ENCODE measurements around the gene NFKB1.

Gene NFKB1

DNA sequence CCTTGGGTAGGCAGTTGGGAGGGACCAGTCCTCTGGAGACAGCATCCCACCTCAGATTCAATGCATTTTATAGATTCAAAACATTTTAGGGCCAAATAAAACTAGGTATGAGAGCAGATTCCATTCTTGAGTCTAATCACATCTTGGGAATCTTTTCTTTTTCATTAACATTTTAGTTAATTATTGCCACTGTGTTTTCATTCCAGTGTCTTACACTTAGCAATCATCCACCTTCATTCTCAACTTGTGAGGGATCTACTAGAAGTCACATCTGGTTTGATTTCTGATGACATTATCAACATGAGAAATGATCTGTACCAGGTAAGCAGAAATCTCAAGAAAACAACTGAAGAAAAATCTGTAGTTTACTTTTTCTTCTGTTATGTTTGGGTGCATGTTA, 99.5 kb downstream of the NFKB1 start:
- DNase-seq: no peak
- H3K27me3 ChIP-seq (replicated peaks; ENCODE audit: control insufficient read depth, insufficient read depth, low read length, poor library complexity, severe bottlenecking): no peaks in the 10 kb centered on the region
- H3K4me1 ChIP-seq (ENCODE audit: control insufficient read depth, insufficient read depth, low read length, poor library complexity, severe bottlenecking): peaks cover 38% of the 10 kb centered on the region
- no peak overlapping the region for H3K27ac ChIP-seq (ENCODE audit: insufficient read depth, low read length, poor library complexity, severe bottlenecking)
- no peaks in the 10 kb centered on the region for H3K9me3 ChIP-seq (ENCODE audit: control insufficient read depth, low read length)
- H3K4me3 ChIP-seq (ENCODE audit: insufficient read depth, low read depth, low read length, poor library complexity, severe bottlenecking): no peak overlapping the region
- peaks cover 39% of the 10 kb centered on the region for H3K36me3 ChIP-seq (ENCODE audit: control insufficient read depth, insufficient read depth, low read length)

DNA sequence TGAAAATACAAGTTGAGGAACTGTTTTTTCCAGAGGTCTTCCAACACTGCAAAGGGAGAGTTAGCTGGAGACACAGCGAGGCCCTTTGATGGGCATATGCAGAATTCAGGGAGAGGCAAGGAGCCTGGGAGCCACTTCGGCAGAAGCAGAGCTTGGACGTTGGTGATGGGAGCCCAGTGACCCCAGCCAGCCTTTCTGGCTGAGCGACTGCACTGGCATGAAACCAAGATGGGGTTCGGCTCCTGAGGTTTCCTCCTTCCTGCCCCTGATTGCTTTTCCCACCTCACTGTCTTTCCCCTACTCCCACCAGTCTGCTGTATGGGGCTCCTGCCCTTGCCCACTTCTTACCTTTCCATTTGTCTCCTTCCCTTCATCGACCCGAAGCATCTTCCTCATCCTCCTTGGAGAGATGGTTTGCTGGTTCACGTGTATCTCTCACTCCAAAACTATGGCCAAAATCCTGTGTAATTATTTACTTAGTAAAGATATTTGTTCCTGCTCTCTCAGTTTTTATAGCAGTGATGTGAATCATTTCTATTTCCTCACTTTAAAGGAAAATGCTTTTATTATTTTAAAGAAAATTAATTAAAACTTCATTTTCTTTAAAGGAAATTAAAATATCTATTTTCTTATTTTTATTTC, 100.5 kb downstream of the NFKB1 start:
- Histone ChIP-seq H3K36me3 (ENCODE audit: control insufficient read depth, insufficient read depth, low read length) (peaks cover 38% of the 10 kb centered on the region), H3K27ac (ENCODE audit: insufficient read depth, low read length, poor library complexity, severe bottlenecking) (no peak overlapping the region), H3K27me3 (replicated peaks; ENCODE audit: control insufficient read depth, insufficient read depth, low read length, poor library complexity, severe bottlenecking) (no peaks in the 10 kb centered on the region), H3K4me3 (ENCODE audit: insufficient read depth, low read depth, low read length, poor library complexity, severe bottlenecking) (no peak overlapping the region), H3K9me3 (ENCODE audit: control insufficient read depth, low read length) (no peaks in the 10 kb centered on the region), H3K4me1 (ENCODE audit: control insufficient read depth, insufficient read depth, low read length, poor library complexity, severe bottlenecking) (peaks cover 32% of the 10 kb centered on the region)
- DNase-seq: no peak

DNA sequence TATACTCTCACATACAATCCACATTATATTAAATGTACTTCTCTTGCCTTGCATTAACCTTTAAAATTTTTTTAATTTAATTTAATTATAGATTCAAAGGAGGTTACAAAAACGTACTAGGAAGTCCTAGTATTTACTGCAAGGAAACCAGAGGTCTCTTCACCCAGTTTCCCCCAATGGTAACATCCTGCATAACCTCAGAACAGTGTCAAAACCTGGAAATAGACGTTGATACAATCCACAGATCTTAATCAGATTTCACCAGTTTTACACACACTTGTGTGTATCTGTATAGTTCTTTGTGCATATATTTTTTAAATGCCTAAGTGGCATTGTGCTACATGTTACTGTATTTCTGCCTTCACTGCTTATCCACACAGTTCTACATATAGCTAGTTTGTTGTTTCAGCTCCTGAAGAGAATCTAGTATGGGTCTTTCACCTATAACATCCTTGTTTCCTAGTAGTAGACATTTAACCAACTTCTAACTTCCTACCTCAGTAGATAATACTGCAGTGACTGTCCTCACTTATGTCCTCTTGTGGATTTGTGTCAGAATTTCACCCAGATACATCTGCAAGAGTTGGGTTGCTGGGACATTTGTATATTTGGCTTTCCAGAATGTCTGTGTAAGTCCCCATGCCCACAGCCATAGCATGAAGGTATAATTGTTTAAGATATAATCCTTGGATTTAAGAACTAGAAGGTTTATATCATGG, 103.2 kb downstream of the NFKB1 start:
- Histone ChIP-seq H3K27me3 (replicated peaks; ENCODE audit: control insufficient read depth, insufficient read depth, low read length, poor library complexity, severe bottlenecking) (no peaks in the 10 kb centered on the region), H3K9me3 (ENCODE audit: control insufficient read depth, low read length) (no peaks in the 10 kb centered on the region), H3K27ac (ENCODE audit: insufficient read depth, low read length, poor library complexity, severe bottlenecking) (no peak overlapping the region), H3K36me3 (ENCODE audit: control insufficient read depth, insufficient read depth, low read length) (peaks cover 52% of the 10 kb centered on the region), H3K4me3 (ENCODE audit: insufficient read depth, low read depth, low read length, poor library complexity, severe bottlenecking) (no peak overlapping the region), H3K4me1 (ENCODE audit: control insufficient read depth, insufficient read depth, low read length, poor library complexity, severe bottlenecking) (peaks cover 6% of the 10 kb centered on the region)
- no peak for DNase-seq

DNA sequence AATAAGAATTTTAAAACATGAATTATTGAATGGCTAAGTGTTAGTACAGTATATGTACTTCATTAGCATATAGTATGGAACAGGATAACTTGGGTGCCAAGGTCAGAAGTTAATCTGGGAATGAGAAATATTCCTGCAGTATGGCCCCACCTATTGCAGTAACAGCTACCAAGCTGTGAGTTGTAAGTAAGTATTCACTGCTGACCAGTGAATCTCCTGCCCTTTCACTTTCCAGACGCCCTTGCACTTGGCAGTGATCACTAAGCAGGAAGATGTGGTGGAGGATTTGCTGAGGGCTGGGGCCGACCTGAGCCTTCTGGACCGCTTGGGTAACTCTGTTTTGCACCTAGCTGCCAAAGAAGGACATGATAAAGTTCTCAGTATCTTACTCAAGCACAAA, 105.1 kb downstream of the NFKB1 start:
- DNase-seq: no peak
- H3K36me3 ChIP-seq (ENCODE audit: control insufficient read depth, insufficient read depth, low read length): peaks cover 64% of the 10 kb centered on the region
- H3K4me1 ChIP-seq (ENCODE audit: control insufficient read depth, insufficient read depth, low read length, poor library complexity, severe bottlenecking): peaks cover 3% of the 10 kb centered on the region
- H3K27me3 ChIP-seq (replicated peaks; ENCODE audit: control insufficient read depth, insufficient read depth, low read length, poor library complexity, severe bottlenecking): no peaks in the 10 kb centered on the region
- no peaks in the 10 kb centered on the region for H3K9me3 ChIP-seq (ENCODE audit: control insufficient read depth, low read length)
- no peak overlapping the region for H3K27ac ChIP-seq (ENCODE audit: insufficient read depth, low read length, poor library complexity, severe bottlenecking)
- H3K4me3 ChIP-seq (ENCODE audit: insufficient read depth, low read depth, low read length, poor library complexity, severe bottlenecking): no peak overlapping the region

DNA sequence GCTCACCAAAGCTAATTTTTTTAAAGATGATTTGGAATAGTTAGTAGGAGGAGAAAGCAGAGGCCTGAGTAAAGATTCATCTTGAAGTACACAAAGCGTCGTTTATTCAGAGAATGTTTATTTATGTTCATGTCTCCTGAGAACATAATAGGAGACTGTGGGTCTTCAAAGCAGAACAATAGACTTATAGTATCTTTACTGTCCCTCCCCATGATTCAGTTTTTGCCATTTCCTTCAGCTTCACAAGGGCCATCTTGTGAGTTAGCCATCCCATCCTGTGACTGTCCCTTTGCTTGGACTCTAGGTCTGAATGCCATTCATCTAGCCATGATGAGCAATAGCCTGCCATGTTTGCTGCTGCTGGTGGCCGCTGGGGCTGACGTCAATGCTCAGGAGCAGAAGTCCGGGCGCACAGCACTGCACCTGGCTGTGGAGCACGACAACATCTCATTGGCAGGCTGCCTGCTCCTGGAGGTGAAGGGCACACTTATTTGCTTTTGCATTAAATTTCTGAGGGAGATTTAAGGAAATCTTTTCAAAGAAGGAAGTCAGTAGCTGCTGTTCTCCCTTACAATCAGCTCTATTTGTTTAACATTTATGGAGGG, 105.8 kb downstream of the NFKB1 start:
- no peaks in the 10 kb centered on the region for H3K9me3 ChIP-seq (ENCODE audit: control insufficient read depth, low read length)
- peaks cover 66% of the 10 kb centered on the region for H3K36me3 ChIP-seq (ENCODE audit: control insufficient read depth, insufficient read depth, low read length)
- peaks cover 9% of the 10 kb centered on the region for H3K4me1 ChIP-seq (ENCODE audit: control insufficient read depth, insufficient read depth, low read length, poor library complexity, severe bottlenecking)
- no peak for DNase-seq
- peak overlapping the region; percentile 15 for H3K27ac ChIP-seq (ENCODE audit: insufficient read depth, low read length, poor library complexity, severe bottlenecking)
- no peaks in the 10 kb centered on the region for H3K27me3 ChIP-seq (replicated peaks; ENCODE audit: control insufficient read depth, insufficient read depth, low read length, poor library complexity, severe bottlenecking)
- no peak overlapping the region for H3K4me3 ChIP-seq (ENCODE audit: insufficient read depth, low read depth, low read length, poor library complexity, severe bottlenecking)

DNA sequence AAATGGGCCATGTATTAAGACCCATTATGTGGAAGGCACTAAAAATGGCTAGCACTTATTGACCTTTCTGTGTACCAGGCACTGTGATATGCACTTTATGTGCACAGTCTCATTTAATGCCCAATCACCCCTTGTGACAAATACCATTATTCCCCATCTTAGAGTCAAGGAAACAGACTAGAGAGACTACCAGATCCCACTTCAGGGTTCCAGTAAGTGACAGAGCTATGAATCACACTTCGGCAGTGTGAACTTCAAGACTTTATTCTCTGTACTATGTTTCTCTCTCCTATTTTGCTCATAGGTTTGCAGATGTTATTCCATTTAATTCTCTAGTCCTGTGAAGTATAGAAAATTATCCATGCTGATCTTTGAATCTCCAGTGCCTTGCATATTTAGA, 107.0 kb downstream of the NFKB1 start:
- H3K27me3 ChIP-seq (replicated peaks; ENCODE audit: control insufficient read depth, insufficient read depth, low read length, poor library complexity, severe bottlenecking): no peaks in the 10 kb centered on the region
- DNase-seq: no peak
- peaks cover 69% of the 10 kb centered on the region for H3K36me3 ChIP-seq (ENCODE audit: control insufficient read depth, insufficient read depth, low read length)
- no peaks in the 10 kb centered on the region for H3K9me3 ChIP-seq (ENCODE audit: control insufficient read depth, low read length)
- no peak overlapping the region for H3K4me3 ChIP-seq (ENCODE audit: insufficient read depth, low read depth, low read length, poor library complexity, severe bottlenecking)
- H3K27ac ChIP-seq (ENCODE audit: insufficient read depth, low read length, poor library complexity, severe bottlenecking): no peak overlapping the region
- peaks cover 21% of the 10 kb centered on the region for H3K4me1 ChIP-seq (ENCODE audit: control insufficient read depth, insufficient read depth, low read length, poor library complexity, severe bottlenecking)

DNA sequence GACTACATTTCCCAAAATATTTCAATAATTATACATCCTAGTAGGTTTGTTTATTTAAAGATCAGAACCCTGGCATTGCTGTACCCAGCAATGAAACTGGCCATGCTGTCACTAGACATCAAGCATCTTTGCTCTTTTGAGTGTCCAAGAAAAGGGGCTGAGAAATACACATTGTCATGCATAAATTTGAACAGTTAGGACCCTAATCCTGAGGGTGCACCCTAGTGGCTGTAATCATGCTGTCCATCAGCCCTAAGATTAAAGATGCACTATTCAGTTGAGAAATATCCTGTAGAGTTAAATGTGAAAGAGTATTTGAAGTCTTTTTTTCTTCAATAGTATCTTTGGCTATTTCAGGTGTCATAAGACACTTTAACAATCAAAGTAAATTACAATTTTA, 108.8 kb downstream of the NFKB1 start:
- no peak for DNase-seq
- peaks cover 35% of the 10 kb centered on the region for H3K4me1 ChIP-seq (ENCODE audit: control insufficient read depth, insufficient read depth, low read length, poor library complexity, severe bottlenecking)
- H3K4me3 ChIP-seq (ENCODE audit: insufficient read depth, low read depth, low read length, poor library complexity, severe bottlenecking): no peak overlapping the region
- H3K36me3 ChIP-seq (ENCODE audit: control insufficient read depth, insufficient read depth, low read length): peaks cover 64% of the 10 kb centered on the region
- no peaks in the 10 kb centered on the region for H3K9me3 ChIP-seq (ENCODE audit: control insufficient read depth, low read length)
- H3K27me3 ChIP-seq (replicated peaks; ENCODE audit: control insufficient read depth, insufficient read depth, low read length, poor library complexity, severe bottlenecking): no peaks in the 10 kb centered on the region
- H3K27ac ChIP-seq (ENCODE audit: insufficient read depth, low read length, poor library complexity, severe bottlenecking): no peak overlapping the region

DNA sequence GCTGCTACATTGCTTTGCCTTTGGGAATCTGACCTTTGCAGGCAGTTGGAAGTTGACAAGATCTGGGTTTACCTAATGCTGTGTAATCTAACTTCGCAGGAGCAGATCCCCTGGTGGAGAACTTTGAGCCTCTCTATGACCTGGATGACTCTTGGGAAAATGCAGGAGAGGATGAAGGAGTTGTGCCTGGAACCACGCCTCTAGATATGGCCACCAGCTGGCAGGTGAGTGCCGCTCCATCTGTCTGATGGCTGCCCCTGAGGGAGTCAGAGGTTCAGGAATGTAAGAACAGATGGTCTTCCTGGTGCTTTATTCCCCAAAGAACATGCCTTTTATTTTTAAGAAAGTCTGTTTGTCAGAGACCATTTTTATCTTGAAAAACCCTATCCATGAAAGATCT, 109.3 kb downstream of the NFKB1 start:
- Histone ChIP-seq H3K27me3 (replicated peaks; ENCODE audit: control insufficient read depth, insufficient read depth, low read length, poor library complexity, severe bottlenecking) (no peaks in the 10 kb centered on the region), H3K9me3 (ENCODE audit: control insufficient read depth, low read length) (no peaks in the 10 kb centered on the region), H3K4me1 (ENCODE audit: control insufficient read depth, insufficient read depth, low read length, poor library complexity, severe bottlenecking) (peaks cover 35% of the 10 kb centered on the region), H3K27ac (ENCODE audit: insufficient read depth, low read length, poor library complexity, severe bottlenecking) (no peak overlapping the region), H3K4me3 (ENCODE audit: insufficient read depth, low read depth, low read length, poor library complexity, severe bottlenecking) (no peak overlapping the region), H3K36me3 (ENCODE audit: control insufficient read depth, insufficient read depth, low read length) (peaks cover 68% of the 10 kb centered on the region)
- DNase-seq: no peak

DNA sequence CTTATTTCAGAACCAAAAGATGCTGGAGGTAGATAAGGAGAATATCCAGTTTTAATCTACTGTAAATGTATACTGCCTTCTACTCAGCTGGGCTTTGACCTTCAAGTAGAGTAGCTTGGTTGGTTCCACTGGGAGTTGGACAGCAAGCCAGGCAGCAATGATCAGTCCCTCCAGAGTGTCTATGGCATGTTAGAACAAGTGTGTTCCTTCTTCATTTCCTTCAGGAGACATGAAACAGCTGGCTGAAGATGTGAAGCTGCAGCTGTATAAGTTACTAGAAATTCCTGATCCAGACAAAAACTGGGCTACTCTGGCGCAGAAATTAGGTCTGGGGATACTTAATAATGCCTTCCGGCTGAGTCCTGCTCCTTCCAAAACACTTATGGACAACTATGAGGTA, 111.1 kb downstream of the NFKB1 start:
- Histone ChIP-seq H3K4me1 (ENCODE audit: control insufficient read depth, insufficient read depth, low read length, poor library complexity, severe bottlenecking) (peaks cover 44% of the 10 kb centered on the region), H3K27me3 (replicated peaks; ENCODE audit: control insufficient read depth, insufficient read depth, low read length, poor library complexity, severe bottlenecking) (no peaks in the 10 kb centered on the region), H3K27ac (ENCODE audit: insufficient read depth, low read length, poor library complexity, severe bottlenecking) (peak overlapping the region; percentile 82)

DNA sequence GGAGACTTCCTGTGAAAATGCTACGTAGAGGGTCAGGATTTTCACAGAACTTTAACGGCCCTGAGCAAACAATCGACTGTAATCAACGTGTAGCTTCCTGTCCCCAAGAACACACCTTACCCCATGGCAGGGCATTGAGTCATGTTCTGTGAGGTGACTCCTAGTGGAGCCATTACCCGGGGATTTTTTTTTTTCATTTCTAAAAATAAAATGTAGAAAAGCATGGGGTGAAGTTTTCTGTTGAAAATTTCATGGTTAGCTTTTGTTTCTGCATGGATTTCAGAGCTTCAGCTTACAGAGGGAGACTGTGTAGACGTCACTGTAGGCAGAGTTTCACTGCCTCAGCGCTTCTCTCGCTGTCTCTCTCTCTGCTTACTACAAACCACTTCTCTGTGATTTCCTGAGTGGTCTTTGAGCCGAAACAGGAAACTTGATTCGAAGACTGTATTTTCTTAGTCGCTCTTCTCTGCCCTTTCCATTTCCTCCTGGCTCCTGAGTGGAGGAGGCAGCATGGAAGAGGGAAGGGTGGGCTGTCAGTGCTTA, 111.7 kb downstream of the NFKB1 start:
- H3K36me3 ChIP-seq (ENCODE audit: control insufficient read depth, insufficient read depth, low read length): peaks cover 53% of the 10 kb centered on the region
- peak overlapping the region; percentile 82 for H3K27ac ChIP-seq (ENCODE audit: insufficient read depth, low read length, poor library complexity, severe bottlenecking)
- H3K4me1 ChIP-seq (ENCODE audit: control insufficient read depth, insufficient read depth, low read length, poor library complexity, severe bottlenecking): peaks cover 44% of the 10 kb centered on the region
- peak overlapping the region; percentile 43 for H3K4me3 ChIP-seq (ENCODE audit: insufficient read depth, low read depth, low read length, poor library complexity, severe bottlenecking)
- DNase-seq: peak; percentile 30 to 33 (median 30)
- no peaks in the 10 kb centered on the region for H3K27me3 ChIP-seq (replicated peaks; ENCODE audit: control insufficient read depth, insufficient read depth, low read length, poor library complexity, severe bottlenecking)
- no peaks in the 10 kb centered on the region for H3K9me3 ChIP-seq (ENCODE audit: control insufficient read depth, low read length)

More for the DNA sequence above, 111.1 kb downstream of the NFKB1 start:
- DNase-seq: no peak
- Histone ChIP-seq H3K4me3 (ENCODE audit: insufficient read depth, low read depth, low read length, poor library complexity, severe bottlenecking) (no peak overlapping the region), H3K9me3 (ENCODE audit: control insufficient read depth, low read length) (no peaks in the 10 kb centered on the region), H3K36me3 (ENCODE audit: control insufficient read depth, insufficient read depth, low read length) (peaks cover 60% of the 10 kb centered on the region)
